IMR-90 (cell line): ENCODE results near the gene UST. TPM values are rescaled to one million over a fixed set of nuclear protein-coding genes. Genes with fewer than 3 reads are reported as not detected.

Experiments used
- ATAC-seq: fragments of 200-7000 bp; cut with Tn5 transposase; 2 replicates; pipeline ENCODE4 v1.9.1; 2020; ENCODE audit warnings: low read depth, mild to moderate bottlenecking, moderate library complexity
- BruUV-seq: library from RNA; stranded (reverse); fragments of 400-500 nt; replicated peaks from 2 replicates; lab custom pipeline; 2021; lab: Mats Ljungman, UMichigan
- CTCF ChIA-PET: fragments of 300-600 bp; formaldehyde crosslinking; extraction: SDS; loops from one replicate; lab custom pipeline; 2021; ENCODE audit warnings: antibody characterized with exemption; lab: Yijun Ruan, JAX
- POLR2A ChIA-PET: fragments of 300-600 bp; sonication (Branson Sonifier 250); formaldehyde crosslinking; loops from one replicate; lab custom pipeline; 2022; ENCODE audit warnings: antibody characterized with exemption; ENCODE audit not compliant: unreplicated experiment; lab: Charles Lee
- DNase-seq: peaks from one replicate; pipeline ENCODE4 v3.0.0; 2013
- H2AFZ ChIP-seq: replicated peaks from 2 replicates; pipeline ENCODE3; 2013; ENCODE audit warnings: low read length, mild to moderate bottlenecking; ENCODE audit not compliant: poor library complexity
- H2AK5ac ChIP-seq: 2 replicates; pipeline ENCODE4 v1.6.1; 2013; ENCODE audit warnings: low read depth, low read length, inconsistent platforms
- H2AK9ac ChIP-seq: replicated peaks from 2 replicates; pipeline ENCODE3; 2013; ENCODE audit warnings: mild to moderate bottlenecking, low read depth, low read length, moderate library complexity; ENCODE audit not compliant: poor library complexity
- H2BK120ac ChIP-seq: 2 replicates; pipeline ENCODE4 v1.6.1; 2013; ENCODE audit warnings: low read depth, low read length, inconsistent platforms
- H2BK15ac ChIP-seq: 3 replicates; pipeline ENCODE4 v1.6.1; 2013; ENCODE audit warnings: low read depth, low read length, inconsistent platforms
- H2BK20ac ChIP-seq: 2 replicates; pipeline ENCODE4 v1.6.1; 2013; ENCODE audit warnings: low read depth, mild to moderate bottlenecking, inconsistent platforms, low read length, moderate library complexity
- H2BK5ac ChIP-seq: 2 replicates; pipeline ENCODE4 v1.6.1; 2013; ENCODE audit warnings: mild to moderate bottlenecking, low read depth, low read length, inconsistent platforms; ENCODE audit not compliant: poor library complexity, severe bottlenecking
- H3K14ac ChIP-seq: replicated peaks from 2 replicates; pipeline ENCODE4 v1.6.1; 2013; ENCODE audit warnings: low read depth, low read length, inconsistent platforms
- H3K18ac ChIP-seq: 2 replicates; pipeline ENCODE4 v1.6.1; 2013; ENCODE audit warnings: low read depth, low read length, control low read depth
- H3K23ac ChIP-seq: 2 replicates; pipeline ENCODE4 v1.6.1; 2013; ENCODE audit warnings: low read depth, low read length, inconsistent platforms
- H3K27ac ChIP-seq: 2 replicates; pipeline ENCODE4 v1.5.1; 2013; ENCODE audit warnings: mild to moderate bottlenecking, control low read depth, low read length; ENCODE audit not compliant: insufficient read depth
- H3K27me3 ChIP-seq: 2 replicates; pipeline ENCODE4 v1.6.1; 2013; ENCODE audit warnings: low read length; ENCODE audit not compliant: control insufficient read depth, insufficient read depth
- H3K36me3 ChIP-seq: 2 replicates; pipeline ENCODE4 v1.6.1; 2013; ENCODE audit warnings: low read length, mixed read lengths; ENCODE audit not compliant: control insufficient read depth, insufficient read depth
- H3K4ac ChIP-seq: 2 replicates; pipeline ENCODE4 v1.6.1; 2013; ENCODE audit warnings: low read depth, low read length, inconsistent platforms
- H3K4me1 ChIP-seq: 2 replicates; pipeline ENCODE4 v1.6.1; 2013; ENCODE audit warnings: low read length, mixed read lengths; ENCODE audit not compliant: control insufficient read depth, insufficient read depth
- H3K4me2 ChIP-seq: 2 replicates; pipeline ENCODE4 v1.6.1; 2013; ENCODE audit warnings: low read depth, mild to moderate bottlenecking, control low read depth, low read length, moderate library complexity
- H3K4me3 ChIP-seq: 2 replicates; pipeline ENCODE4 v1.5.1; 2013; ENCODE audit warnings: low read depth, mild to moderate bottlenecking, control low read depth, low read length, moderate library complexity; ENCODE audit not compliant: insufficient read depth
- H3K56ac ChIP-seq: 2 replicates; pipeline ENCODE4 v1.6.1; 2013; ENCODE audit warnings: low read length, inconsistent platforms; ENCODE audit not compliant: insufficient read depth; ENCODE audit errors: extremely low read depth
- H3K79me1 ChIP-seq, 2 experiments: 2 replicates each; pipeline ENCODE4 v1.6.1; 2013; ENCODE audit warnings: low read length in 2 of 2, inconsistent platforms in 1 of 2, low read depth in 1 of 2
- H3K9ac ChIP-seq: 2 replicates; pipeline ENCODE4 v1.6.1; 2013; ENCODE audit warnings: low read depth, low read length, control low read depth
- H3K9me1 ChIP-seq: 2 replicates; pipeline ENCODE4 v1.6.1; 2013; ENCODE audit warnings: low read length, inconsistent platforms; ENCODE audit not compliant: insufficient read depth
- H3K9me3 ChIP-seq: 2 replicates; pipeline ENCODE4 v1.6.1; 2013; ENCODE audit warnings: low read length; ENCODE audit not compliant: control insufficient read depth, insufficient read depth
- H4K20me1 ChIP-seq: 2 replicates; pipeline ENCODE4 v1.6.1; 2013; ENCODE audit warnings: low read length, inconsistent platforms; ENCODE audit not compliant: insufficient read depth
- H4K5ac ChIP-seq: 2 replicates; pipeline ENCODE4 v1.6.1; 2013; ENCODE audit warnings: mild to moderate bottlenecking, low read depth, low read length, control low read depth
- H4K8ac ChIP-seq, 2 experiments: 2 replicates each; pipeline ENCODE4 v1.6.1; 2013; ENCODE audit warnings: low read depth in 2 of 2, low read length in 2 of 2, control low read depth in 1 of 2, inconsistent platforms in 1 of 2
- H4K91ac ChIP-seq: 2 replicates; pipeline ENCODE4 v1.6.1; 2013; ENCODE audit warnings: low read depth, low read length, inconsistent platforms; ENCODE audit not compliant: insufficient read depth
- BHLHE40 ChIP-seq: fragments of 150-350 bp; IDR thresholded peaks from 2 replicates; pipeline ENCODE4 v1.6.1; 2016; ENCODE audit warnings: mild to moderate bottlenecking, low read depth, low read length
- CEBPB ChIP-seq: IDR thresholded peaks from 2 replicates; pipeline ENCODE4 v1.6.1; 2012; ENCODE audit warnings: low read depth, low read length, improper control_type of control experiment
- FOS ChIP-seq: fragments of 150-350 bp; IDR thresholded peaks from 2 replicates; pipeline ENCODE4 v1.6.1; 2016; ENCODE audit warnings: low read depth, low read length
- MAFK ChIP-seq: IDR thresholded peaks from 2 replicates; pipeline ENCODE4 v1.6.1; 2012; ENCODE audit warnings: low read depth, low read length, improper control_type of control experiment
- MAZ ChIP-seq: IDR thresholded peaks from 2 replicates; pipeline ENCODE4 v1.6.1; 2012; ENCODE audit warnings: low read depth, mild to moderate bottlenecking, low read length, improper control_type of control experiment, moderate library complexity, borderline replicate concordance
- MXI1 ChIP-seq: IDR thresholded peaks from 2 replicates; pipeline ENCODE4 v1.6.1; 2012; ENCODE audit warnings: low read depth, mild to moderate bottlenecking, low read length, moderate library complexity, borderline replicate concordance
- RAD21 ChIP-seq: IDR thresholded peaks from 2 replicates; pipeline ENCODE4 v1.6.1; 2012; ENCODE audit warnings: low read length, improper control_type of control experiment
- RCOR1 ChIP-seq: IDR thresholded peaks from 2 replicates; pipeline ENCODE4 v1.6.1; 2012; ENCODE audit warnings: mild to moderate bottlenecking, low read length, improper control_type of control experiment; ENCODE audit not compliant: insufficient replicate concordance
- SMC3 ChIP-seq: fragments of 150-350 bp; IDR thresholded peaks from 2 replicates; pipeline ENCODE4 v1.6.1; 2016; ENCODE audit warnings: low read depth, mild to moderate bottlenecking, antibody characterized with exemption, low read length, moderate library complexity
- WGBS, 2 experiments: methylation state at CpG; one replicate each; pipeline versions ENCODE4 v1.1.5 to v1.1.7; 2013; ENCODE audit warnings: missing lambda C conversion rate in 2 of 2; ENCODE audit not compliant: insufficient read length in 1 of 2; ENCODE audit errors: extremely low coverage in 2 of 2; 5-methylcytosine and 5-hydroxymethylcytosine counted together
- dilution Hi-C: fragments of 300-500 bp; cut with HindIII; formaldehyde crosslinking; loops from one replicate; pipeline ENCODE4 v1.14.3; 2018; ENCODE audit warnings: low sequenced_read_pairs; ENCODE audit not compliant: unreplicated experiment
- in situ Hi-C: fragments of 300-500 bp; cut with MboI; formaldehyde crosslinking; loops from 3 replicates; pipeline ENCODE4 v1.14.3; 2019; ENCODE audit warnings: low sequenced_read_pairs, inconsistent platforms, mixed read lengths
- intact Hi-C: fragments of 100-400 bp; cut with micrococcal nuclease; formaldehyde crosslinking; loops from 2 replicates; pipeline ENCODE4 v1.10.0; 2022
- polyA plus RNA-seq, 3 experiments: library from polyadenylated mRNA; depleted of rRNA; stranded (reverse); fragments of >200 nt; gene quantifications; 2 replicates each; pipeline ENCODE4 v1.2.3, GENCODE V29; 2012; ENCODE audit warnings: low replicate concordance in 1 of 3
- total RNA-seq: library from RNA; depleted of rRNA; stranded (reverse); fragments of >200 nt; gene quantifications from 2 replicates; pipeline ENCODE4 v1.2.3, GENCODE V29; 2012
- TF ChIP-seq, protein P1 (sequence below): fragments of 150-350 bp; IDR thresholded peaks from 2 replicates; pipeline ENCODE4 v1.6.1; 2016; ENCODE audit warnings: low read depth, mild to moderate bottlenecking, low read length, moderate library complexity, borderline replicate concordance

Gene UST
- total and polyA plus RNA-seq, 2 of the 4 experiments (the other 2 are of a cell fraction) = 7.7 to 13.8 TPM

GRCh38 chr6:148935705-148936435, 189.0 kb downstream of the UST start:
- peaks cover 5% of the 10 kb centered on the region for H3K4me1 ChIP-seq
- H3K14ac ChIP-seq = no peak overlapping the region
- no peak overlapping the region for H3K9ac ChIP-seq
- no peak overlapping the region for H4K91ac ChIP-seq
- H2AFZ ChIP-seq = no peak overlapping the region
- H3K23ac ChIP-seq = no peak overlapping the region
- no peak overlapping the region for H3K56ac ChIP-seq
- no CpG with 5 or more reads among the region's 7 CpGs for WGBS, 2 experiments
- DNase-seq = peak; percentile 71
- no peaks in the 10 kb centered on the region for H3K9me3 ChIP-seq
- H2BK5ac ChIP-seq = no peak overlapping the region
- H3K27me3 ChIP-seq = no peaks in the 10 kb centered on the region
- POLR2A ChIA-PET = no interaction called here
- no peak overlapping the region for H2BK20ac ChIP-seq
- no peak overlapping the region for H3K4me3 ChIP-seq
- no peak overlapping the region for H2AK5ac ChIP-seq
- no peak overlapping the region for H3K4me2 ChIP-seq
- H3K79me1 ChIP-seq = no peaks in the 10 kb centered on the region
- no peak overlapping the region for H3K4ac ChIP-seq
- intact Hi-C loops (loop anchor here (5.0 kb wide), 1 partner anchor 49 kb away; no protein-coding TSS in a partner anchor), in situ Hi-C loops (no loop called here), dilution Hi-C loops (no loop called here)
- peaks cover 3% of the 10 kb centered on the region; the same call in 1 of the 2 replicates for H3K9me1 ChIP-seq
- H3K36me3 ChIP-seq = no peaks in the 10 kb centered on the region
- no peaks in the 10 kb centered on the region for H4K20me1 ChIP-seq
- no peak overlapping the region for H4K8ac ChIP-seq
- no peak overlapping the region for H2AK9ac ChIP-seq
- no peak overlapping the region for H4K5ac ChIP-seq
- TF ChIP-seq MAZ = no peak
- no peak for TF ChIP-seq MXI1
- TF ChIP-seq RAD21 = no peak
- TF ChIP-seq CEBPB = no peak
- TF ChIP-seq BHLHE40 = no peak
- TF ChIP-seq FOS = no peak
- no peak for TF ChIP-seq RCOR1
- no peak for TF ChIP-seq MAFK
- TF ChIP-seq, protein P1, sequence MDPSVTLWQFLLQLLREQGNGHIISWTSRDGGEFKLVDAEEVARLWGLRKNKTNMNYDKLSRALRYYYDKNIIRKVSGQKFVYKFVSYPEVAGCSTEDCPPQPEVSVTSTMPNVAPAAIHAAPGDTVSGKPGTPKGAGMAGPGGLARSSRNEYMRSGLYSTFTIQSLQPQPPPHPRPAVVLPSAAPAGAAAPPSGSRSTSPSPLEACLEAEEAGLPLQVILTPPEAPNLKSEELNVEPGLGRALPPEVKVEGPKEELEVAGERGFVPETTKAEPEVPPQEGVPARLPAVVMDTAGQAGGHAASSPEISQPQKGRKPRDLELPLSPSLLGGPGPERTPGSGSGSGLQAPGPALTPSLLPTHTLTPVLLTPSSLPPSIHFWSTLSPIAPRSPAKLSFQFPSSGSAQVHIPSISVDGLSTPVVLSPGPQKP = no peak
- TF ChIP-seq SMC3 = no peak
- H2BK15ac ChIP-seq = no peak overlapping the region
- CTCF ChIA-PET = no interaction called here
- no peak overlapping the region for H2BK120ac ChIP-seq
- H3K27ac ChIP-seq = no peak overlapping the region
- no TSS peak for BruUV-seq
- ATAC-seq = peak; percentile 67
- H3K18ac ChIP-seq = no peak overlapping the region
